Activated naive CD4-positive, alpha-beta T cell treated with anti-CD3 and anti-CD28 coated beads, Interleukin-2, amount 50 U/mL, for 24 hours (primary cell): ENCODE data around the gene ATOX1.
A peak's percentile ranks its signal among the peaks of the same experiment; 100 is the strongest.
"Not testable (repeated sequence)": the region's sequence is repeated elsewhere in the genome, so short reads cannot be mapped to it uniquely, and the experiment has no call there.

Experiments
- H3K27ac Mint-ChIP-seq: one replicate; pipeline ENCODE4 v1.8.0; 2021; ENCODE audit warnings: mild to moderate bottlenecking, mixed read lengths
- H3K27me3 Mint-ChIP-seq: one replicate; pipeline ENCODE4 v1.8.0; 2021; ENCODE audit warnings: mixed read lengths
- H3K36me3 Mint-ChIP-seq: one replicate; pipeline ENCODE4 v1.8.0; 2021; ENCODE audit warnings: mixed read lengths
- H3K4me1 Mint-ChIP-seq: one replicate; pipeline ENCODE4 v1.8.0; 2021; ENCODE audit warnings: mixed read lengths
- H3K4me3 Mint-ChIP-seq: one replicate; pipeline ENCODE4 v1.8.0; 2021; ENCODE audit warnings: mild to moderate bottlenecking, mixed read lengths
- H3K9me3 Mint-ChIP-seq: one replicate; pipeline ENCODE4 v1.8.0; 2021; ENCODE audit warnings: mixed read lengths

The ATOX1 gene

GRCh38 chr5:151743530-151743929 is 14.9 kb downstream of the ATOX1 start:
- peaks cover 16% of the 10 kb centered on the region for H3K36me3 Mint-ChIP-seq
- H3K27ac Mint-ChIP-seq = no peak overlapping the region
- H3K4me3 Mint-ChIP-seq = no peak overlapping the region
- H3K4me1 Mint-ChIP-seq = peaks cover 39% of the 10 kb centered on the region
- H3K9me3 Mint-ChIP-seq = no peaks in the 10 kb centered on the region
- no peaks in the 10 kb centered on the region for H3K27me3 Mint-ChIP-seq

GRCh38 chr5:151742870-151743294 is 15.5 kb downstream of the ATOX1 start:
- H3K9me3 Mint-ChIP-seq = no peaks in the 10 kb centered on the region
- H3K4me3 Mint-ChIP-seq = no peak overlapping the region
- no peaks in the 10 kb centered on the region for H3K27me3 Mint-ChIP-seq
- H3K36me3 Mint-ChIP-seq = peaks cover 16% of the 10 kb centered on the region
- no peak overlapping the region for H3K27ac Mint-ChIP-seq
- H3K4me1 Mint-ChIP-seq = peaks cover 39% of the 10 kb centered on the region

- no peak overlapping the region for H3K4me3 Mint-ChIP-seq
- no peak overlapping the region for H3K27ac Mint-ChIP-seq
- no peaks in the 10 kb centered on the region for H3K9me3 Mint-ChIP-seq
- H3K27me3 Mint-ChIP-seq = no peaks in the 10 kb centered on the region
- H3K36me3 Mint-ChIP-seq = peaks cover 16% of the 10 kb centered on the region
- peaks cover 35% of the 10 kb centered on the region for H3K4me1 Mint-ChIP-seq
Observed at GRCh38 chr5:151741678-151742423, 16.6 kb downstream of the ATOX1 start.

GRCh38 chr5:151740958-151741373 is 17.5 kb downstream of the ATOX1 start:
- no peak overlapping the region for H3K4me3 Mint-ChIP-seq
- peaks cover 26% of the 10 kb centered on the region for H3K4me1 Mint-ChIP-seq
- H3K36me3 Mint-ChIP-seq = peaks cover 16% of the 10 kb centered on the region
- no peaks in the 10 kb centered on the region for H3K9me3 Mint-ChIP-seq
- H3K27me3 Mint-ChIP-seq = no peaks in the 10 kb centered on the region
- H3K27ac Mint-ChIP-seq = no peak overlapping the region

GRCh38 chr5:151740336-151740942 is 18.0 kb downstream of the ATOX1 start:
- H3K4me3 Mint-ChIP-seq = no peak overlapping the region
- H3K4me1 Mint-ChIP-seq = peaks cover 21% of the 10 kb centered on the region
- no peaks in the 10 kb centered on the region for H3K27me3 Mint-ChIP-seq
- no peaks in the 10 kb centered on the region for H3K9me3 Mint-ChIP-seq
- H3K27ac Mint-ChIP-seq = no peak overlapping the region
- peaks cover 16% of the 10 kb centered on the region for H3K36me3 Mint-ChIP-seq

GRCh38 chr5:151739939-151740335 is 18.5 kb downstream of the ATOX1 start:
- peaks cover 13% of the 10 kb centered on the region for H3K36me3 Mint-ChIP-seq
- H3K9me3 Mint-ChIP-seq = no peaks in the 10 kb centered on the region
- H3K4me1 Mint-ChIP-seq = peaks cover 16% of the 10 kb centered on the region
- peak overlapping the region; percentile 24 for H3K27ac Mint-ChIP-seq
- no peaks in the 10 kb centered on the region for H3K27me3 Mint-ChIP-seq
- no peak overlapping the region for H3K4me3 Mint-ChIP-seq

- H3K9me3 Mint-ChIP-seq = no peaks in the 10 kb centered on the region
- H3K4me3 Mint-ChIP-seq = no peak overlapping the region
- H3K27me3 Mint-ChIP-seq = no peaks in the 10 kb centered on the region
- peaks cover 16% of the 10 kb centered on the region for H3K4me1 Mint-ChIP-seq
- H3K27ac Mint-ChIP-seq = no peak overlapping the region
- peaks cover 13% of the 10 kb centered on the region for H3K36me3 Mint-ChIP-seq
Observed at GRCh38 chr5:151739395-151739794, 19.0 kb downstream of the ATOX1 start.

GRCh38 chr5:151738125-151738848 is 20.1 kb downstream of the ATOX1 start:
- H3K27me3 Mint-ChIP-seq = no peaks in the 10 kb centered on the region
- peaks cover 11% of the 10 kb centered on the region for H3K36me3 Mint-ChIP-seq
- H3K9me3 Mint-ChIP-seq = no peaks in the 10 kb centered on the region
- peaks cover 11% of the 10 kb centered on the region for H3K4me1 Mint-ChIP-seq
- no peak overlapping the region for H3K27ac Mint-ChIP-seq
- no peak overlapping the region for H3K4me3 Mint-ChIP-seq

- Mint-ChIP-seq H3K9me3 (no peaks in the 10 kb centered on the region), H3K4me1 (peaks cover 11% of the 10 kb centered on the region), H3K27me3 (no peaks in the 10 kb centered on the region), H3K36me3 (peaks cover 6% of the 10 kb centered on the region), H3K4me3 (no peak overlapping the region), H3K27ac (no peak overlapping the region)
Observed at GRCh38 chr5:151737431-151737830, 21.0 kb downstream of the ATOX1 start.

- Mint-ChIP-seq H3K4me1 (peaks cover 8% of the 10 kb centered on the region), H3K9me3 (no peaks in the 10 kb centered on the region), H3K27ac (no peak overlapping the region), H3K27me3 (no peaks in the 10 kb centered on the region), H3K4me3 (no peak overlapping the region), H3K36me3 (peaks cover 3% of the 10 kb centered on the region)
Observed at GRCh38 chr5:151735646-151736045, 22.8 kb downstream of the ATOX1 start.

GRCh38 chr5:151734064-151734408 is 24.4 kb downstream of the ATOX1 start:
- no peaks in the 10 kb centered on the region for H3K9me3 Mint-ChIP-seq
- no peaks in the 10 kb centered on the region for H3K4me1 Mint-ChIP-seq
- H3K27ac Mint-ChIP-seq = no peak overlapping the region
- no peak overlapping the region for H3K4me3 Mint-ChIP-seq
- no peaks in the 10 kb centered on the region for H3K27me3 Mint-ChIP-seq
- peaks cover 13% of the 10 kb centered on the region for H3K36me3 Mint-ChIP-seq

- Mint-ChIP-seq H3K36me3 (peaks cover 13% of the 10 kb centered on the region), H3K4me3 (no peak overlapping the region), H3K9me3 (no peaks in the 10 kb centered on the region), H3K27me3 (no peaks in the 10 kb centered on the region), H3K4me1 (no peaks in the 10 kb centered on the region), H3K27ac (no peak overlapping the region)
Observed at GRCh38 chr5:151733358-151734063, 24.9 kb downstream of the ATOX1 start.

GRCh38 chr5:151730381-151730780 is 28.1 kb downstream of the ATOX1 start:
- H3K36me3 Mint-ChIP-seq = peaks cover 17% of the 10 kb centered on the region
- H3K4me1 Mint-ChIP-seq = no peaks in the 10 kb centered on the region
- no peak overlapping the region for H3K27ac Mint-ChIP-seq
- no peaks in the 10 kb centered on the region for H3K9me3 Mint-ChIP-seq
- no peak overlapping the region for H3K4me3 Mint-ChIP-seq
- no peaks in the 10 kb centered on the region for H3K27me3 Mint-ChIP-seq

- H3K4me3 Mint-ChIP-seq, H3K4me1 Mint-ChIP-seq, H3K27ac Mint-ChIP-seq, H3K27me3 Mint-ChIP-seq, H3K9me3 Mint-ChIP-seq: not testable (repeated sequence)
- H3K36me3 Mint-ChIP-seq = peaks cover 17% of the 10 kb centered on the region
Observed at GRCh38 chr5:151729597-151729996, 28.8 kb downstream of the ATOX1 start.

GRCh38 chr5:151724360-151724759 is 34.1 kb downstream of the ATOX1 start:
- H3K4me1 Mint-ChIP-seq = no peaks in the 10 kb centered on the region
- no peaks in the 10 kb centered on the region for H3K9me3 Mint-ChIP-seq
- H3K27ac Mint-ChIP-seq = no peak overlapping the region
- H3K4me3 Mint-ChIP-seq = no peak overlapping the region
- peaks cover 5% of the 10 kb centered on the region for H3K36me3 Mint-ChIP-seq
- no peaks in the 10 kb centered on the region for H3K27me3 Mint-ChIP-seq

GRCh38 chr5:151722546-151722945 is 35.9 kb downstream of the ATOX1 start:
- H3K4me3 Mint-ChIP-seq = no peak overlapping the region
- H3K9me3 Mint-ChIP-seq = no peaks in the 10 kb centered on the region
- H3K27me3 Mint-ChIP-seq = no peaks in the 10 kb centered on the region
- no peaks in the 10 kb centered on the region for H3K36me3 Mint-ChIP-seq
- H3K4me1 Mint-ChIP-seq = no peaks in the 10 kb centered on the region
- no peak overlapping the region for H3K27ac Mint-ChIP-seq
